WTC11 (cell line): Measurements from ENCODE around the gene SERTAD1. TPM values are rescaled to one million over a fixed set of nuclear protein-coding genes. Genes with fewer than 3 reads are reported as not detected.

Experiments used
- ATAC-seq: fragments of 200-7000 bp; cut with Tn5 transposase; 2 replicates; pipeline ENCODE4 v1.10.0; 2021; ENCODE audit warnings: mild to moderate bottlenecking, moderate library complexity
- CTCF ChIA-PET: fragments of 300-600 bp; sonication (Branson Sonifier 250); formaldehyde crosslinking; loops from one replicate; lab custom pipeline; 2021; ENCODE audit warnings: antibody characterized with exemption; lab: Charles Lee
- POLR2A ChIA-PET: fragments of 350-600 bp; sonication (Branson Sonifier 250); formaldehyde crosslinking; loops from one replicate; lab custom pipeline; 2021; ENCODE audit warnings: antibody characterized with exemption; lab: Charles Lee
- DNase-seq: peaks from one replicate; pipeline ENCODE4 v3.0.0; 2021; ENCODE audit warnings: low spot score
- H3K27ac Mint-ChIP-seq: 2 replicates; pipeline ENCODE4 v1.8.0; 2021; ENCODE audit warnings: mixed read lengths
- H3K27me3 Mint-ChIP-seq: 2 replicates; pipeline ENCODE4 v1.8.0; 2021; ENCODE audit warnings: low read depth, mild to moderate bottlenecking, moderate library complexity, mixed read lengths
- H3K36me3 Mint-ChIP-seq: 2 replicates; pipeline ENCODE4 v1.8.0; 2021; ENCODE audit warnings: mixed read lengths
- H3K4me1 Mint-ChIP-seq: 2 replicates; pipeline ENCODE4 v1.8.0; 2022; ENCODE audit warnings: mixed read lengths
- H3K4me3 Mint-ChIP-seq: 2 replicates; pipeline ENCODE4 v1.8.0; 2021; ENCODE audit warnings: mild to moderate bottlenecking, moderate library complexity, mixed read lengths
- H3K9me3 Mint-ChIP-seq: 2 replicates; pipeline ENCODE4 v1.8.0; 2021; ENCODE audit warnings: mixed read lengths
- E2F4 ChIP-seq: sonication (generic); formaldehyde crosslinking; IDR thresholded peaks from 2 replicates; pipeline ENCODE4 v1.8.1; 2022; ENCODE audit warnings: low read depth, mild to moderate bottlenecking, moderate library complexity, missing genetic modification reagents, borderline replicate concordance
- ETV6 ChIP-seq: sonication (generic); formaldehyde crosslinking; IDR thresholded peaks from 2 replicates; pipeline ENCODE4 v1.8.1; 2022; ENCODE audit warnings: mild to moderate bottlenecking, missing genetic modification reagents
- FOXJ3 ChIP-seq: sonication (generic); formaldehyde crosslinking; IDR thresholded peaks from 2 replicates; pipeline ENCODE4 v1.9.0; 2021; ENCODE audit warnings: missing genetic modification reagents, mild to moderate bottlenecking, borderline replicate concordance
- GABPB1 ChIP-seq: sonication (generic); formaldehyde crosslinking; IDR thresholded peaks from 2 replicates; pipeline ENCODE4 v1.8.1; 2023; ENCODE audit warnings: mild to moderate bottlenecking, missing genetic modification reagents
- GRHL2 ChIP-seq: fragments of 250-450 bp; sonication (Bioruptor Pico); IDR thresholded peaks from 2 replicates; pipeline ENCODE4 v1.8.0; 2022; ENCODE audit warnings: mild to moderate bottlenecking, moderate library complexity; ENCODE audit not compliant: insufficient replicate concordance, severe bottlenecking
- KAT7 ChIP-seq: sonication (generic); formaldehyde crosslinking; IDR thresholded peaks from 2 replicates; pipeline ENCODE4 v1.8.1; 2023; ENCODE audit warnings: missing genetic modification reagents, mild to moderate bottlenecking, borderline replicate concordance
- MYBL2 ChIP-seq: sonication (generic); formaldehyde crosslinking; IDR thresholded peaks from 2 replicates; pipeline ENCODE4 v1.8.1; 2023; ENCODE audit warnings: mild to moderate bottlenecking, moderate library complexity, missing genetic modification reagents
- NR2C2 ChIP-seq: sonication (generic); formaldehyde crosslinking; IDR thresholded peaks from 2 replicates; pipeline ENCODE4 v1.8.0; 2022; ENCODE audit warnings: mild to moderate bottlenecking, missing genetic modification reagents
- OVOL2 ChIP-seq: fragments of 250-450 bp; sonication (Bioruptor Pico); IDR thresholded peaks from 2 replicates; pipeline ENCODE4 v1.9.0; 2021; ENCODE audit warnings: mild to moderate bottlenecking, borderline replicate concordance
- SMAD3 ChIP-seq: sonication (generic); formaldehyde crosslinking; IDR thresholded peaks from 2 replicates; pipeline ENCODE4 v1.8.0; 2022; ENCODE audit warnings: missing genetic modification reagents, mild to moderate bottlenecking, borderline replicate concordance
- SMAD4 ChIP-seq: sonication (generic); formaldehyde crosslinking; IDR thresholded peaks from 2 replicates; pipeline ENCODE4 v1.8.0; 2022; ENCODE audit warnings: mild to moderate bottlenecking, missing genetic modification reagents
- SOX15 ChIP-seq: fragments of 250-450 bp; sonication (Bioruptor Pico); IDR thresholded peaks from 2 replicates; pipeline ENCODE4 v1.9.0; 2021; ENCODE audit warnings: mild to moderate bottlenecking
- TCF7 ChIP-seq: sonication (generic); formaldehyde crosslinking; IDR thresholded peaks from 2 replicates; pipeline ENCODE4 v1.8.0; 2022; ENCODE audit warnings: mild to moderate bottlenecking, low read depth, missing genetic modification reagents, moderate library complexity
- ZNF138 ChIP-seq: sonication (generic); formaldehyde crosslinking; conservative IDR thresholded peaks from 2 replicates; pipeline ENCODE4 v1.8.1; 2022; ENCODE audit warnings: mild to moderate bottlenecking, moderate library complexity, missing genetic modification reagents
- ZNF396 ChIP-seq: fragments of 250-450 bp; sonication (Bioruptor Pico); IDR thresholded peaks from 2 replicates; pipeline ENCODE4 v1.8.0; 2021; ENCODE audit warnings: mild to moderate bottlenecking, moderate library complexity, borderline replicate concordance
- ZNF532 ChIP-seq: fragments of 250-450 bp; sonication (Bioruptor Pico); IDR thresholded peaks from 2 replicates; pipeline ENCODE4 v1.9.0; 2021; ENCODE audit warnings: mild to moderate bottlenecking, borderline replicate concordance
- total RNA-seq: library from RNA; stranded (reverse); gene quantifications from 3 replicates; pipeline ENCODE4 v1.2.3, GENCODE V29; 2021
- TF ChIP-seq, protein P1 (sequence below): sonication (generic); formaldehyde crosslinking; IDR thresholded peaks from 2 replicates; pipeline ENCODE4 v1.8.0; 2023; ENCODE audit warnings: missing genetic modification reagents, mild to moderate bottlenecking, borderline replicate concordance
- TF ChIP-seq, protein P2 (sequence below): sonication (generic); formaldehyde crosslinking; IDR thresholded peaks from 2 replicates; pipeline ENCODE4 v1.8.1; 2023; ENCODE audit warnings: mild to moderate bottlenecking, missing genetic modification reagents
- TF ChIP-seq, protein P3 (sequence below): sonication (generic); formaldehyde crosslinking; IDR thresholded peaks from 2 replicates; pipeline ENCODE4 v1.8.0; 2023; ENCODE audit warnings: mild to moderate bottlenecking, missing genetic modification reagents

The SERTAD1 gene
- total RNA-seq, 1 experiment from 2014 or later: 6.8 TPM

DNA sequence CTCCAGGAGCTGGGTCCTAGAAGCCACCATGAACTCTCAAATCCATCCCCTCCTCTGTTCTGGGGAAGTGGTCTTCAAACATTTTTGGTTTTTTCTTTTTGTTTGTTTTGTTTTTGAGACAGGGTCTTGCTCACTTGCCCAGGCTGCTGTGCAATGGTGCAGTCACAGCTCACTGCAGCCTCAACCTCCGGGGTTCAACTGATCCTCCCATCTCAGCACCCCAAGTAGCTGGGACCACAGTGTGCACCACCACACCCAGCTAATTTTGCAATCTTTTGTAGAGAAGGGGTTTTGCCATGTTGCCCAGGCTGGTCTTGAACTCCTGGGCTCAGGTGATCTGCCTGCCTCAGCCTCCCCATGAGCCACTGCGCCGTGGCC lies 32.8 kb upstream of the SERTAD1 start (continued):
- TF ChIP-seq, protein P1, sequence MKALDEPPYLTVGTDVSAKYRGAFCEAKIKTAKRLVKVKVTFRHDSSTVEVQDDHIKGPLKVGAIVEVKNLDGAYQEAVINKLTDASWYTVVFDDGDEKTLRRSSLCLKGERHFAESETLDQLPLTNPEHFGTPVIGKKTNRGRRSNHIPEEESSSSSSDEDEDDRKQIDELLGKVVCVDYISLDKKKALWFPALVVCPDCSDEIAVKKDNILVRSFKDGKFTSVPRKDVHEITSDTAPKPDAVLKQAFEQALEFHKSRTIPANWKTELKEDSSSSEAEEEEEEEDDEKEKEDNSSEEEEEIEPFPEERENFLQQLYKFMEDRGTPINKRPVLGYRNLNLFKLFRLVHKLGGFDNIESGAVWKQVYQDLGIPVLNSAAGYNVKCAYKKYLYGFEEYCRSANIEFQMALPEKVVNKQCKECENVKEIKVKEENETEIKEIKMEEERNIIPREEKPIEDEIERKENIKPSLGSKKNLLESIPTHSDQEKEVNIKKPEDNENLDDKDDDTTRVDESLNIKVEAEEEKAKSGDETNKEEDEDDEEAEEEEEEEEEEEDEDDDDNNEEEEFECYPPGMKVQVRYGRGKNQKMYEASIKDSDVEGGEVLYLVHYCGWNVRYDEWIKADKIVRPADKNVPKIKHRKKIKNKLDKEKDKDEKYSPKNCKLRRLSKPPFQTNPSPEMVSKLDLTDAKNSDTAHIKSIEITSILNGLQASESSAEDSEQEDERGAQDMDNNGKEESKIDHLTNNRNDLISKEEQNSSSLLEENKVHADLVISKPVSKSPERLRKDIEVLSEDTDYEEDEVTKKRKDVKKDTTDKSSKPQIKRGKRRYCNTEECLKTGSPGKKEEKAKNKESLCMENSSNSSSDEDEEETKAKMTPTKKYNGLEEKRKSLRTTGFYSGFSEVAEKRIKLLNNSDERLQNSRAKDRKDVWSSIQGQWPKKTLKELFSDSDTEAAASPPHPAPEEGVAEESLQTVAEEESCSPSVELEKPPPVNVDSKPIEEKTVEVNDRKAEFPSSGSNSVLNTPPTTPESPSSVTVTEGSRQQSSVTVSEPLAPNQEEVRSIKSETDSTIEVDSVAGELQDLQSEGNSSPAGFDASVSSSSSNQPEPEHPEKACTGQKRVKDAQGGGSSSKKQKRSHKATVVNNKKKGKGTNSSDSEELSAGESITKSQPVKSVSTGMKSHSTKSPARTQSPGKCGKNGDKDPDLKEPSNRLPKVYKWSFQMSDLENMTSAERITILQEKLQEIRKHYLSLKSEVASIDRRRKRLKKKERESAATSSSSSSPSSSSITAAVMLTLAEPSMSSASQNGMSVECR (CRISPR knock-in tag): no peak

DNA sequence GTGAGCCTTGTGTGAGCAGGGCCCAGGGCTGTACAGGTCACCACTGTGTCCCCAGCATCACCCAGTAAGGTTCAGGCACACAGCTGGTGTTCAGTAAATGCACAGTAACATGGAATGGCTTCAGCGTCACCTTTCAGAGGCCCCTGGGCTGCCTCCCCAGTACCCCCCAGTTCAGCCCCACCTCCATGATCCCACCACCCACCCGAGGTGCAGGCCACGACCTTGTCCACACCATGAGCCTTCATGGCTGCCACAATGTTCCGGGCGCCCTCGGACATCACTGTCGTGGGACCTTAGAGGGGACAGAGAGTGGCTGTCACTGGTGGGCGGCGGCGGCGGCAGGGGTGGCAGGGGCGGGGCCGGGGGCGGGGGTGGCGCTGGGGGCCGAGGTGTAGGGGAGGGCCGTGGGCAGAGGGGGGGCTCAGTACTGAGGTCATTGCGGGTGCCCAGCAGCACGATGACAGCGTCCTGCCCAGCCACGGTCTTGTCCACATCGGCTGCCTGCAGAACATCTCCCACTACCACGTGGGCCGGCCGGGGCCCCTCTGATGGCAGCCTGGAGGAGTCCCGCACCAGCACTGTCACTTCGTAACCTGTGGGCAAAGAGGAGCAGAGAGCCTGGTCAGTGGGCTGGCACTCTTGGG lies 32.3 kb upstream of the SERTAD1 start:
- H3K27me3 Mint-ChIP-seq: no peaks in the 10 kb centered on the region
- CTCF ChIA-PET: no interaction called here
- no peaks in the 10 kb centered on the region for H3K9me3 Mint-ChIP-seq
- no peaks in the 10 kb centered on the region for H3K4me1 Mint-ChIP-seq
- H3K36me3 Mint-ChIP-seq: no peaks in the 10 kb centered on the region
- H3K27ac Mint-ChIP-seq: no peak overlapping the region
- POLR2A ChIA-PET: no interaction called here
- H3K4me3 Mint-ChIP-seq: no peak overlapping the region
- TF ChIP-seq ZNF532 (CRISPR knock-in tag) (no peak), SMAD3 (no peak), NR2C2 (no peak), KAT7 (CRISPR knock-in tag) (no peak), GRHL2 (no peak), ETV6 (no peak), TCF7 (no peak), SMAD4 (CRISPR knock-in tag) (no peak), ZNF138 (no peak), FOXJ3 (CRISPR knock-in tag) (no peak), OVOL2 (CRISPR knock-in tag) (no peak), MYBL2 (CRISPR knock-in tag) (no peak), GABPB1 (no peak), E2F4 (CRISPR knock-in tag) (no peak), ZNF396 (CRISPR knock-in tag) (no peak), SOX15 (no peak)
- TF ChIP-seq, protein P2, sequence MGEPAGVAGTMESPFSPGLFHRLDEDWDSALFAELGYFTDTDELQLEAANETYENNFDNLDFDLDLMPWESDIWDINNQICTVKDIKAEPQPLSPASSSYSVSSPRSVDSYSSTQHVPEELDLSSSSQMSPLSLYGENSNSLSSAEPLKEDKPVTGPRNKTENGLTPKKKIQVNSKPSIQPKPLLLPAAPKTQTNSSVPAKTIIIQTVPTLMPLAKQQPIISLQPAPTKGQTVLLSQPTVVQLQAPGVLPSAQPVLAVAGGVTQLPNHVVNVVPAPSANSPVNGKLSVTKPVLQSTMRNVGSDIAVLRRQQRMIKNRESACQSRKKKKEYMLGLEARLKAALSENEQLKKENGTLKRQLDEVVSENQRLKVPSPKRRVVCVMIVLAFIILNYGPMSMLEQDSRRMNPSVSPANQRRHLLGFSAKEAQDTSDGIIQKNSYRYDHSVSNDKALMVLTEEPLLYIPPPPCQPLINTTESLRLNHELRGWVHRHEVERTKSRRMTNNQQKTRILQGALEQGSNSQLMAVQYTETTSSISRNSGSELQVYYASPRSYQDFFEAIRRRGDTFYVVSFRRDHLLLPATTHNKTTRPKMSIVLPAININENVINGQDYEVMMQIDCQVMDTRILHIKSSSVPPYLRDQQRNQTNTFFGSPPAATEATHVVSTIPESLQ (CRISPR knock-in tag): no peak
- TF ChIP-seq, protein P3, sequence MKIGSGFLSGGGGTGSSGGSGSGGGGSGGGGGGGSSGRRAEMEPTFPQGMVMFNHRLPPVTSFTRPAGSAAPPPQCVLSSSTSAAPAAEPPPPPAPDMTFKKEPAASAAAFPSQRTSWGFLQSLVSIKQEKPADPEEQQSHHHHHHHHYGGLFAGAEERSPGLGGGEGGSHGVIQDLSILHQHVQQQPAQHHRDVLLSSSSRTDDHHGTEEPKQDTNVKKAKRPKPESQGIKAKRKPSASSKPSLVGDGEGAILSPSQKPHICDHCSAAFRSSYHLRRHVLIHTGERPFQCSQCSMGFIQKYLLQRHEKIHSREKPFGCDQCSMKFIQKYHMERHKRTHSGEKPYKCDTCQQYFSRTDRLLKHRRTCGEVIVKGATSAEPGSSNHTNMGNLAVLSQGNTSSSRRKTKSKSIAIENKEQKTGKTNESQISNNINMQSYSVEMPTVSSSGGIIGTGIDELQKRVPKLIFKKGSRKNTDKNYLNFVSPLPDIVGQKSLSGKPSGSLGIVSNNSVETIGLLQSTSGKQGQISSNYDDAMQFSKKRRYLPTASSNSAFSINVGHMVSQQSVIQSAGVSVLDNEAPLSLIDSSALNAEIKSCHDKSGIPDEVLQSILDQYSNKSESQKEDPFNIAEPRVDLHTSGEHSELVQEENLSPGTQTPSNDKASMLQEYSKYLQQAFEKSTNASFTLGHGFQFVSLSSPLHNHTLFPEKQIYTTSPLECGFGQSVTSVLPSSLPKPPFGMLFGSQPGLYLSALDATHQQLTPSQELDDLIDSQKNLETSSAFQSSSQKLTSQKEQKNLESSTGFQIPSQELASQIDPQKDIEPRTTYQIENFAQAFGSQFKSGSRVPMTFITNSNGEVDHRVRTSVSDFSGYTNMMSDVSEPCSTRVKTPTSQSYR: no peak
- no peak for ATAC-seq
- no peak for DNase-seq
